IPS-18c (cell line): ENCODE measurements around the gene PPFIBP1.

Source experiments
- H3K4me3 ChIP-seq: 2 replicates; pipeline ENCODE4 v1.7.0; 2013; ENCODE audit warnings: low read depth, mild to moderate bottlenecking, low read length, moderate library complexity; ENCODE audit not compliant: insufficient read depth
- H3K9me3 ChIP-seq: one replicate; pipeline ENCODE4 v1.6.1; 2013; ENCODE audit warnings: mild to moderate bottlenecking, low read length, moderate library complexity; ENCODE audit not compliant: control insufficient read depth, insufficient read depth

The PPFIBP1 gene

GRCh38 chr12:27523642-27524493 lies at the start of gene PPFIBP1:
Gene PPFIBP1 (plus strand): TSS chr12:27524206. CDS start chr12:27633397, 109,191 bp downstream.
- H3K9me3 ChIP-seq, result no peaks in the 10 kb centered on the region
- peak within 1 kb of the TSS; percentile 95 for H3K4me3 ChIP-seq

GRCh38 chr12:27474344-27474743 lies 49.7 kb upstream of the PPFIBP1 start:
- H3K9me3 ChIP-seq, result no peaks in the 10 kb centered on the region
- H3K4me3 ChIP-seq, result no peak overlapping the region

GRCh38 chr12:27477049-27477448 lies 47.0 kb upstream of the PPFIBP1 start:
- Histone ChIP-seq H3K4me3 (no peak overlapping the region), H3K9me3 (no peaks in the 10 kb centered on the region)

GRCh38 chr12:27478949-27479348 lies 45.1 kb upstream of the PPFIBP1 start:
- no peak overlapping the region for H3K4me3 ChIP-seq

GRCh38 chr12:27480016-27480415 lies 44.0 kb upstream of the PPFIBP1 start:
- Histone ChIP-seq H3K9me3 (no peaks in the 10 kb centered on the region), H3K4me3 (no peak overlapping the region)

More at GRCh38 chr12:27478949-27479348, 45.1 kb upstream of the PPFIBP1 start:
- H3K9me3 ChIP-seq, result no peaks in the 10 kb centered on the region

GRCh38 chr12:27486961-27487360 lies 37.0 kb upstream of the PPFIBP1 start:
- Histone ChIP-seq H3K4me3 (no peak overlapping the region), H3K9me3 (no peaks in the 10 kb centered on the region)

GRCh38 chr12:27488479-27488878 lies 35.5 kb upstream of the PPFIBP1 start:
- H3K4me3 ChIP-seq, result no peak overlapping the region
- H3K9me3 ChIP-seq, result no peaks in the 10 kb centered on the region

- Histone ChIP-seq H3K9me3 (no peaks in the 10 kb centered on the region), H3K4me3 (no peak overlapping the region)
Measured at GRCh38 chr12:27491226-27491625, 32.8 kb upstream of the PPFIBP1 start.

- no peak overlapping the region for H3K4me3 ChIP-seq
- H3K9me3 ChIP-seq, result no peaks in the 10 kb centered on the region
Measured at GRCh38 chr12:27493260-27493940, 30.6 kb upstream of the PPFIBP1 start.

GRCh38 chr12:27497446-27497845 lies 26.6 kb upstream of the PPFIBP1 start:
- Histone ChIP-seq H3K4me3 (no peak overlapping the region), H3K9me3 (no peaks in the 10 kb centered on the region)

- no peaks in the 10 kb centered on the region for H3K9me3 ChIP-seq
Measured at GRCh38 chr12:27498149-27498548, 25.9 kb upstream of the PPFIBP1 start.

GRCh38 chr12:27498761-27499160 lies 25.2 kb upstream of the PPFIBP1 start:
- H3K9me3 ChIP-seq, result no peaks in the 10 kb centered on the region
- no peak overlapping the region for H3K4me3 ChIP-seq

More at GRCh38 chr12:27498149-27498548, 25.9 kb upstream of the PPFIBP1 start:
- H3K4me3 ChIP-seq, result no peak overlapping the region

GRCh38 chr12:27499377-27499776 lies 24.6 kb upstream of the PPFIBP1 start:
- no peaks in the 10 kb centered on the region for H3K9me3 ChIP-seq
- no peak overlapping the region for H3K4me3 ChIP-seq

GRCh38 chr12:27500546-27500945 lies 23.5 kb upstream of the PPFIBP1 start:
- H3K4me3 ChIP-seq, result no peak overlapping the region
- no peaks in the 10 kb centered on the region for H3K9me3 ChIP-seq

GRCh38 chr12:27502021-27502435 lies 22.0 kb upstream of the PPFIBP1 start:
- Histone ChIP-seq H3K9me3 (no peaks in the 10 kb centered on the region), H3K4me3 (no peak overlapping the region)

GRCh38 chr12:27504507-27504906 lies 19.5 kb upstream of the PPFIBP1 start:
- Histone ChIP-seq H3K4me3 (no peak overlapping the region), H3K9me3 (no peaks in the 10 kb centered on the region)

GRCh38 chr12:27505109-27505508 lies 18.9 kb upstream of the PPFIBP1 start:
- H3K9me3 ChIP-seq, result no peaks in the 10 kb centered on the region
- no peak overlapping the region for H3K4me3 ChIP-seq

GRCh38 chr12:27505761-27506160 lies 18.2 kb upstream of the PPFIBP1 start:
- Histone ChIP-seq H3K9me3 (no peaks in the 10 kb centered on the region), H3K4me3 (no peak overlapping the region)
